HK-2 (cell line): ENCODE data around the gene C12orf56.
"Not testable (repeated sequence)": the region's sequence is repeated elsewhere in the genome, so short reads cannot be mapped to it uniquely, and the experiment has no call there.

Source experiments
- DNase-seq: peaks from one replicate; pipeline ENCODE4 v3.0.0-alpha.2; 2018; ENCODE audit not compliant: unreplicated experiment

The C12orf56 gene

DNA sequence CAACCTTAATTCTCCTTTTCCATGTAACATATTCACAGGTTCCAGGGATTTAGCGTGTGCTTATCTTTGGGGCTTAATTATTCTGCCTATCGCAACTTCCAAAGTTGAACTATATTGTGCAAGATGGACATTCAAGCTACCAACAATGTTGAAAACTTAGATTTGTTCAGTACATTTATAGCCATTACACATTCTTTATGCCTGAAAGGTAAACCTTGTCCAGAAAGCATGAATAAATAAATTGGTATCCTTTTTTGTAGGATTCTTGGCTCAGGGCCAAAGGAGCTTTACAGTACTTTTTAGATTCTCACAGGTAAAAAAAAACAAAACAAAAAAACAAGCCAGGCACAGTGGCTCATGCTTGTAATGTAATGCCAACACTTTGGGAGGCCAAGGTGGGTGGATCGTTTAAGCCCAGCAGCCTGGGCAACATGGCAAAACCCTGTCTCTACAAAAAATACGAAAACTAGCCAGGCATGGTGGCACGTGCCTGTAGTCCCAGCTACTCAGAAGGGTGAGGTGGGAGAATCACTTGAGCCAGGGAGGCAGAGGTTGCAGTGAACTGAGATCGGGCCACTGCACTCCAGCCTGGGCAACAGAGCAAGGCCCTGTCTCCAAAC lies 3.3 kb downstream of the C12orf56 start:
- DNase-seq: no peak

DNA sequence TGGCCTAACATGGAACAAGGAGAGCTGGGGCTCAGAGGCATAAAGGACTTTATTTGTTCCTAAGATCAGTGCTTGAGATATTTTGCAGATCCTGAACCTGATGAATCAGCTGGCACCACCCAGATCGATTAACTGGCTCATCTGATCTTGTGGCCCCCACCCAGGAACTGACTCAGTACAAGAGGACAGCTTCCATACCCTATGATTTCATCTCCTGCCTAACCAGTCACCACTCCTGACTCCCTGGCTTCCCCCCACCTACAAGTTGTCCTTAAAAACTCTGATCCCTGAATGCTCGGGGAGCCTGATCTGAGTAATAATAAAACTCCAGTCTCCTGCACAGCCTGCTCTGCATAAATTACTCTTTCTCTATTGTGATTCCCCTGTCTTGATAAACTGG lies 5.1 kb downstream of the C12orf56 start:
- DNase-seq: peak; percentile 20

DNA sequence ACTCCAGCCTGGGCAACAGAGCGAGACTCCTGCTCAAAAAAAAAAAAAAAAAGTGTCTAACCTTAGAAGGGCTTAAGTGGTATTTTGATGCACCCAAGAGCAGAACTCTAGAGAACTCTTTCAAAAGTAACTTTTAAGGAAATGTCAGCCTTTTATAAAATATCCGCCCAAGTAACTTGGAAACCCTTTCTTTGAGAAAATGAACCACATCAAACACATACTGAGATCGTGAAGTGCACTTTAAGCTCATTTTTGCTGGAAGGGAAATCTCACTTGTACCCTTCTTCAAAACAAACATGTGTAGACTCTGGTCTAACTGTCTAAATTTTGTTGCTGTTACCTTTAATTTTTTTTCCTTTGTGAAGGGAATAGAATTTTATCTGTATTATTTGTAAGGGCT lies 5.5 kb downstream of the C12orf56 start:
- no peak for DNase-seq

DNA sequence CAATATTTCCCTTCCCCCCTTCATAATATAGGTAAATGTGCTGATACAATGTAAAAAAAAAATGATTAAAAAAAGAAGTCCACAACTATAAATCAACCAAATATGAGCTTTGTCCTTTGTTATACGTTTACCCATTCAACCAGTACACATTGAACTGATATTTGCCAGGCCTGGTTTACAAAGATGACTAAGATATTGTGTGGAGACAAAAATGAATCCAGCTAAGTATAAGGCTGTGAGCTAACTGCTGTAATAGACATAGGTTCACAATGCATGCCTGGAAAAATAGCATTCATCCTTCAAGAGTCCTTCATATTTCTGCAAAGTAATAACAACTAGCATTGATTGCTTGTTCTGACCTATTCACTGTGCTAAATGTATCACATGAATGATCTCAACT lies 6.9 kb downstream of the C12orf56 start:
- DNase-seq: no peak

DNA sequence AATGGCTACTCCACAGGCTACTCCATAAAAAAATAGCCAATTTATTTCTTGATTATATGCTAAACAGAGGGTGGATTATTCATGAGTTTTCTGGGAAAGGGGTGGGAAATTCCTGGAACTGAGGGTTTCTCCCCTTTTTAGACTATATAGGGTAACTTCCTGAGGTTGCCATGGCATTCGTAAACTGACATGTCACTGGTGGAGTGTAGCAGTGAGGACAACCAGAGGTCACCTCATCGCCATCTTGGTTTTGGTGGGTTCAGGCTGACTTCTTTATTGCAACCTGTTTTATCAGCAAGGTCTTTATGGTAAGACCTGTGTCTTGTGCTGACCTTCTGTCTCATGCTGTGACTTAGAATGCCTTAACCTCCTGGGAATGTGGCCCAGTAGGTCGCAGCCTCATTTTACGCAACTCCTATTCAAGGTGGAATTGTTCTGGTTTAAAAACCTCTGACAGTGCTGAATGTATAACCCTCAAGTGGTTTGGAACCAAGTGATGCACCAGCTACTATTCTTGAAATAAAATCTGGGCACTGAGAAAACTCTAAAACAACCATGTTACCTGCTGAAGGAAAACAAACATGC lies 27.7 kb downstream of the C12orf56 start:
- DNase-seq: no peak

DNA sequence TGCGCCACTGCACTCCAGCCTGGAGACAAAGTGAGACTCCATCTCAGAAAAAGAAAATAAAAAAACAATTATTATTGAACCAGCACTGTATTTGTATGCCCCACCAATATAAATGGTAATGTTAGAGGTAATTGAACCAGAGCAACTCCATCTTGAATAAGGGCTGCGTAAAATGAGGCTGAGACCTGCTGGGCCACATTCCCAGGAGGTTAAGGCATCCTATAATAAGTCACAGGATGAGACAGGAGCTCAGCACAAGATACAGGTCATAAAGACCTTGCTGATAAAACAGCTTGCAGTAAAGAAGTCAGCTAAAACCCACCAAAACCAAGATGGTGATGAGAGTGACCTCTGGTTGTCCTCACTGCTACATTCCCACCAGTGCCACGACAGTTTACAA lies 29.4 kb downstream of the C12orf56 start:
- not testable (repeated sequence) for DNase-seq

DNA sequence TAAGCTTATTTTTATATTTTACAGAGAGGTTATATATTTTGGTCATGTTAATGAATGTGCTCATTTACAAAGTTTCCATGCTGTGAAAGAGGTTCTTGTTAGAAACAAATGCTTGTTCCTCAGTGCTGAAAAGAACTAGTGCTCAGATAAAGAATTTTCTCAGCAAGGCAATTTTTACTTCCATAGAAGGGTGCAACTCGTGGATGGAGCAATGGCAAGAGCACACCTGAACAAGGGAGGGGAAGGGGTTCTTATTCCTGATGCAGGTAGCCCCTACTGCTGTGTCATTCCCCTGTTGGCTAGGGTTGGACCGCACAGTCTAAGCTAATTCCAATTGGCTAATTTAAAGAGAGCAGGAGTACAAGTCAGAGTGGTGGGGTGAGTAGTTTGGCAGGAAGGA lies 34.3 kb downstream of the C12orf56 start:
- DNase-seq: not testable (repeated sequence)

DNA sequence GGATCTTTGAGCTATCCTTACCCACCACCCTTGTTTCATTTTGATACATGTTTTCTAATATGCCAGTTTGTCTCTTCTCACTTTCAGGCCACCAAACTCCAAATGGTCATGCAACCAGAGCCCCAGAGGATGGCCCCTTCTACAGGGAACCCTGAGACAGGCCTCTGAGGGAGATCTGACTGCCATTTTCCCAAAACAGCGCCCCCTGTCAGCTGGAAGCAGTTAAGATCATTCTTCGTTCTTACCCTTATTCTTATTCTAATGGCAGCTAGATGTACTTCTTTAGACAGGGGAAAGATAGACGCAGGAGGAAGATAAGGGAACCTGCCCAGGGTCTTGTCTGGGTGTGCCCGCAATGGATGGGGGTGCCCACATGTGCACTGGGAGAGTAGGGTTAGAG lies 38.4 kb downstream of the C12orf56 start:
- DNase-seq: no peak

DNA sequence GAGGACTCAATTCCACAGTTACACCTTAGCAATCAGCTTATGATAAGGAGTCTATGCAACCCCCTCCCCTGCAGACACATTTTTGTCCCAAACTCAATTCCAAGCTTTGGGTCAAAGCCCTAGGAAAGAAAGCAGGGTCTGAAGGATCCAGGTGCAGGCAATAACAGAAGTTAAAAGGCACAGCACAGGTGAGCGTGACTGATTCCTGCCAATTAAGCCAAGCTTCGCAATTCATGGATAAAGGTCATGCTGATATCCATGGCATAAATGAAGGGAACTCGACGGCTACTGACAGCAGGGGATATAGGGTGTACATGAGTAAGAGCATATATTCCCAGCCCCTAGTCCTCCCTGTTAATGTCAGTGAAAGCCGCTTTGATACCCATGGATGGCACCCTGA lies 39.3 kb downstream of the C12orf56 start:
- no peak for DNase-seq

DNA sequence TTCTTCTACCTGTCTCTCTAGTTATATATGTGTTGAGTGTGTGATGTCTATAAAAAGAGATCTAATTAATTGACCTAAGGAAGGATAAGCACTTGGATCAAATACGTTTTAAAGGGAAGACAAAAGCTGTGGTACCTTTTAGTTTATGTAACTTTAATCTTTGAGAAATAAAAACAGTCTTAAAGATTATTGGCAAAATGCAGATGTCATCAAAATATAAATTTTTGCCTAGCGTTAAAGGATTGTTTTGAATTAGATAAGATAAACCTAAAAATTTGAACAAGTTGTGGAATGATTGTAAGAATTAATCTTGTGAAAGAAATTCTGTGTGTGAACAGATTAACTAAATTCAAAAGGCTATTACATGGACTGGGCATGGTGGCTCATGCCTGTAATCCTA lies 42.9 kb downstream of the C12orf56 start:
- DNase-seq: no peak

DNA sequence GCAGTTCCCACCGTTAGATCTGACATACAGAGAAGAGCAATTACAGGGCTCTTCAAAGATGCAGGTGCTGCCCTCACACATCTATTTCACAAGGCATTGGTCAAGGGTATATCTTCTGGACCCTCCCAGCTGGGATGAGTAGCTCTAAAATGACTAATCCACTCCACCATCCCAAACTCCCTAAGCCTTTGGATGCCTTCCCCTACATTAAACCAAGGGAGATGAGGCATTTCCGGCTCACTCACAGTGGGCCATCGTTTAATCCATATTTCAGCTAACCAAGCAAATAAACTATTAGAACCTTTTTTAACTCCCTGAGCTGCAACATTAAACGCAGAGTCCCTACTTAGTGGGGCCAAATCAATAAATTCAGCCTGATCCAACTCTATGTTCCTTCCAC lies 45.9 kb downstream of the C12orf56 start:
- DNase-seq: not testable (repeated sequence)

DNA sequence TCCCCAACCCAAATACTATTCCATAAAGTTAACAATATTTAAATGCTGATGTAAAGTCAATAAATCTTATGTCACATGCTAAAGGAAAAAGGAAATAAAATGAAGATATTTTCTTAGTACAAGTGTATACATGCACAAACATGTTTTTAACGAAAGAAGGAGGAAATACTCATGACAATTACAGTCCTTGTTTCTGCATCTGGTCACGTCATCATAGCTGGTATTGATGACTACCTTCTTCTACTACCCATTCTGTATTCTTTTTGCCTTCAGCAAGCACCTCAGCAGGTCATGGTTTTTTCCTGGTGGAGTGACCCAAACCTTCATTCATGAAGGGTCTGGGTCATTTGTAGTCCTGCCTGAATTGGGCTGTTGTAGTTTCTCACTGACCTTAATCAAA lies 50.0 kb downstream of the C12orf56 start:
- not testable (repeated sequence) for DNase-seq

DNA sequence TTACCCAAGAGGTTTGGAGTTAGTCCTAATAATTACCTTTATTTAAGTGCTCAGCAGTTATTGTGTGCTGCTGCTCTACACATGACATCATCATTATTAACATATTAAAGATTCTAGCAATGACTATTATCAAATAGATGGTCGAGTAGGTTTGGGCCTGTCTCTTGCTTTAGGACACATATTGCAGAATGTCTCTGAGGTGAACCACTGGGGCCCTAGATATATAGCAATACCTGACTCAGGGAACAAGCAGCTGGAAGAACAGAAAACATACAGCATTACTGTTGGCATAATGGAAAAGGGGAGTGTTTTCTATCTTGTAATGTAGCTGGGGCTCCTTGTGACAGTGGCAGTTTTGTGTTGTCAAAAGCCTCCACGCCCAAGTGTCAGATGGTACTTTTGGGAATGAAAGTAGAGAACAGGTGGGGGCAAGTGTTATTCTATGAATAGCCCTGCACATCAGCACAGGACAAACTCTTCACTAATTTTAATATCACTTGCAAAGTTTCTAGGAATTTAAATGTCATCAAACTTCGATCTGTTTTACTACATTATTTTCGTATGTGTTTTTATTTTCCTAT lies 54.6 kb downstream of the C12orf56 start:
- DNase-seq: no peak

DNA sequence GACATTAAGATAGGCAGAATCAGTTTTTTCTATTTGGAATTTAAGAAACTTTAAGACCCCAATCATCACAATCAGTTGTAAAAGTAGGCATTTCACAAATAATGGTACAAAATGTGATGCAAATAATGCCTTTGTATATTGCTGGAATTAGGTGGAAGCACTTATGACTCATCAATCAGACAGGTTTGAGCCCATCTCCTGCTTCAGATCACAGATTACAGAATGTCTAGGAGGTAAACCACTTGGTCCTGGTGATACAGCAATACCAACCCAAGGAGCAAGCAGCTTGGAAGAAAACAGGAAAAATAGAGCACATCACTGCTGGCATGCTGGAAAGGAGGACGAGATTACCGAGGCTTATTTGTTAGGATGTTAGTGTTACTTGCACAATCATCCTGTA lies 57.6 kb downstream of the C12orf56 start:
- no peak for DNase-seq

DNA sequence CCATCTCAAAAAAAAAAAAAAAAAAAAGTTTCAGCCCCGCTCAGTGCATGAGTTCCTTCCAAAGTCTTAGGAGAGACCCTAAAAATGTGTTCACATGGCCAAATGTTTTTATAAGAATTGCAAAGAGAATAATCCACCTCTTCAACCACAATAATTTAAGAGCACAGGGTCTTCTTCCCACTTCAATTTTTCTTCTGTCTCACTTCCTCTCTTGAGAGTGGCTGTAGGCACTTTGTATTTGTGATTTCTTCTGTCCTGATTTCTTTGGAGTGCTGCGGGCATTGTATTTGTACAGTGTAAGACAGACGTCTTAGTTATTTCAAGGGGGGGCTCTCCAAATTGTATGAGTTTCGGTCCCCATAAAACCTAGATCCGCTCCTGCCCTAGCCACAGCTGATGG lies 58.3 kb downstream of the C12orf56 start:
- DNase-seq: no peak

DNA sequence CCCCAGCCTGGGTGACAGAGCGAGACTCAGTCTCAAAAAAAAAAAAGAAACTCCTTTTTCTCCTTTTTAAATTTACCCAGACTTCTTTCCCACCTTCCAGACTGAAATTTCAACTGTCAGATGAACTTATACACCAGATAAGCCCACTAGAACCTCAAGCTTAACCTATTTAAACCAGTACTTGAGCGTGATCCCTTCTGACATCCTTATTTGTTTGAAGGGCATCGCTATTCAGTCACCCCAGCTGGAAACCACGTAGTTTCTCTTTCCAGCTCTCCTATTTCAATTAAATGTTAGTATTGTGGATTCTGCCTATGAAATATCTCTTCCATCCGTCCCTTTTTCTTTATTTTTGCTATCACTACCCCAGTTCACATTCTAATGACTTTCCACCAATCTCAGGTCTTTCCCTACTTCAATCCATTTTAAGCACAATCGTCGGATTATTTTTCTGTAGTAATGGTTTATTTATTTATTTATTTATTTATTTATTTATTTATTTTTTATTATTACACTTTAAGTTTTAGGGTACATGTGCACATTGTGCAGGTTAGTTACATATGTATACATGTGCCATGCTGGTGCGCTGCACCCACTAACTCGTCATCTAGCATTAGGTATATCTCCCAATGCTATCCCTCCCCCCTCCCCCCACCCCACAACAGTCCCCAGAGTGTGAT lies 61.4 kb downstream of the C12orf56 start:
- not testable (repeated sequence) for DNase-seq

DNA sequence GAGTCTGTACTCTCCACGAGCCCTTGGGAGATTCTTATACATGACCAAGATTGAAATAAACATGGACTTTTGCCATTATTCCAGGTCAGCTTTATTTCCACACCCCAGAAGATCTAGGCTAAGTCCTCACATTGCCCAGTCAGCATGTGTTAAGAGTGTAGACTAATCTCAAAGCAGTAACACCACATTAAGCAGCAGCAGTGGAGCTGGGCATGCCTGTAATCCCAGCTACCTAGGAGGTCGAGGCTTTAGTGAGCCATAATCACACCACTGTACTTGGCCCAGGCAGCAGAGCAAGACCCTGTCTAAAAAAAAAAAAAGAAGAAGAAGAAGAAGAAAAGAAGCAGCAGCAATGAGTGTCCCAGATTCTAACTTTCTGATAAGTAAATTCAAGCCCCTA lies 65.5 kb downstream of the C12orf56 start:
- DNase-seq: no peak

DNA sequence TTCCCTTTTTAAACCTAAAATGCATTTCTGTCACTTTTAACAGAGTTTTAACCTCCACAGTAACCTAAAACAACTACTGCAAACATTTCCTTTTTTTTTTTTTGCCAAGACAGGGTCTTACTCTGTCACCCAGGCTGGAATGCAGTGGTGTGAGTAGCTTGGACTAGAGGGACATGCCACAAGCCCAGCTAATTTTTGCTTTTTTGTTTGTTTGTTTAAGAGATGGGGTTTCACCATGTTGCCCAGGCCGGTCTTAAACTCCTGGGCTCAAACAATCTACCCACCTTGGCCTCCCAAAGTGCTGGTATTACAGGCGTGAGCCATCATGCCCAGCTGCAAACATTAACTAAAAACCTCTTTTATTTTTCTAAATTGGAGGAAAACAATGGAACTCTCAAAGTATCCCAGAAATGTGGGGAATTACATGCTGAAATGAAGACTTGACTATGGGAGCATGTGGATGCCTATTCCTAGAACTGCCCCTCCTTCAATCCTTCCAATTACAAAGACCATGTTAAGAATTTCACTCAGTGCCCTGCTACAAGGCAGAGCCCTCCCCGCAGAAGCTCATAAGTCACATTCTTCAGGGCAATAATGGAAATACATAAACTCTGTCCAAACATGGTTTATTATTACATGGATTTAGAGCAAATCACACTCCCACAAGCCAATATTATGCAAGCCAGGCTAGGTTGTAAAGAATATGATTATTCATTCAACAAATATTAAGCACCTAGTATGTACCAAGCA lies 66.9 kb downstream of the C12orf56 start:
- no peak for DNase-seq

DNA sequence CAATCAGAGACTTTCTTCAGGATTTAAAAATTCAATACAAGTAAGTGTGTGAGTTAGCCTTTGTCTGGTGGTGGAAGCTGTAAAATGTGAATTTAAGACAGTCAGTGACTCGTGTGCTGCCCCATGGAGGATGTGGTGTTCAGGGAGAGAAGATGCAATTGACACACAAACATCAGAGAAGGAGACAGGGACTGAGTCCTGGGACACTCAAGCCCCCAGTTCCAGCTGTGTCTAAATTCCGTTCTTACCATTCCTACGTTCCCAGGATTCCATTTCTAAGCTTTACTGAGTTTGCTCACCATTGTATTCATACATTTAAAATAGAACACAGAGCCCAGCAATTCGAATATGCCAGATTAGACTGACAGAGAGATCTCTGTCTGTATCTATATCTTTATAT lies 67.6 kb downstream of the C12orf56 start:
- no peak for DNase-seq

DNA sequence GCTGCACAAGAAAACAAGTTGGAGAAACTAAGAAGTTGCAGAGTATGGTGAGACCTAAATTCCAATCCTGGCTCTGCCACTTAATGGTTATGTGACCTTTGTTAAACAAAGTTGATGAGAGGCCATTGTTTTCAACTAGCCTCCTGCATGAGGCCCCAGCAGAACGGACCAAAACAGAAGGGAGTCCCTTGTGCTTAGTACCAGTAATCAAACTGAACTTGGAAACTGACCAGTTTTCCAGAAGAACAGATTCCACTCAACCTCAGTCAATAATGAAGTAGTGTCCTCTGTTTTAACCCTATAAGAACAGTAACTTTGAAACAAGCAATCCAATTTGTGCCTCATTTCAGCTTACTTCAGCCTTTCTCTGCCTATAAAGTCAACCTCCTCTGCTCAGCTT lies 69.9 kb downstream of the C12orf56 start:
- no peak for DNase-seq

DNA sequence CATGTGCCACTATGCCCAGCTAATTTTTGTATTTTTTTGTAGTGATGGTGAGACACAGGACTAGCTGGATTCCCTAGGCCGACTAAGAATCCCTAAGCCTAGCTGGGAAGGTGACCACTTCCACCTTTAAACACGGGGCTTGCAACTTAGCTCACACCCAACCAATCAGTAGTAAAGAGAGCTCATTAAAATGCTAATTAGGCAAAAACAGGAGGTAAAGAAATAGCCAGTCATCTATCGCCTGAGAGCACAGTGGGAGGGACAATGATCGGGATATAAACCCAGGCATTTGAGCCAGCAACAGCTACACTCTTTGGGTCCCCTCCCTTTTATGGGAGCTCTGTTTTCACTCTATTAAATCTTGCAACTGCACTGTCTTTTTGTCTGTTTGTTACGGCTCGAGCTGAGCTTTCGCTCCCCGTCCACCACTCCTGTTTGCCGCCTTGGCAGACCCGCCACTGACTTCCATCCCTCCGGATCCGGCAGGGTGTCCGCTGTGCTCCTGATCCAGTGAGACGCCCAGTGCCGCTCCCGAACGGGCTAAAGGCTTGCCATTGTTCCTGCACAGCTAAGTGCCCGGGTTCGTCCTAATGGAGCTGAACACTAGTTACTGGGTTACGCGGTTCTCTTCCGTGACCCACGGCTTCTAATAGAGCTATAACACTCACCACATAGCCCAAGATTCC lies 70.9 kb downstream of the C12orf56 start:
- not testable (repeated sequence) for DNase-seq

DNA sequence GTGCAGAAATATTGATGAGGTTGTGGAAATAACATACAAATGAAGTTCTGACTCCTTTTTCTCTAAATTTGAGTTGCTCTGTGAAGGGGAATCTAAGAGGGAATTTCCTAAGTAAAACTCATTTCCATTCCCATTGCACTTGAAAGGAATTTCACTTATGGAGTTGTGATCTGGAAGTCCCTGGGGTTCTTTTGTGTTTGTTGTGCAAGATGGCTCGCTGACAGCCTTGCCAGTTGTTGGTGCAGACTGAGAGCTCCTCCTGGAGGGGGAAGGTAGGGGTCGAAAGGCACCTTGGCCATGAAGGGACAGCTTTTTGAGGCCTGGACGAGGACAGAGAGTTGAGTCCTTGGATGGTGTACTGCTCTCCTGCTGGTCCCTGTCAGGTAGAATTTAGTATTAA lies 72.0 kb downstream of the C12orf56 start:
- DNase-seq: no peak
